Trophoblast cell (in vitro differentiated cells and primary cell): ENCODE results near the gene FMNL2.

Experiments used
- DNase-seq, 2 donors: peaks; one replicate each; pipeline ENCODE4 v3.0.0-alpha.2; 2016
- H2AFZ ChIP-seq: 2 replicates; pipeline ENCODE4 v1.6.1; 2013; ENCODE audit warnings: low read length, moderate library complexity, mild to moderate bottlenecking; ENCODE audit not compliant: insufficient read depth, poor library complexity
- H2AK5ac ChIP-seq: 2 replicates; pipeline ENCODE4 v1.6.1; 2013; ENCODE audit warnings: mild to moderate bottlenecking, low read length
- H2BK120ac ChIP-seq: 2 replicates; pipeline ENCODE4 v1.6.1; 2013; ENCODE audit warnings: low read length, mild to moderate bottlenecking, moderate library complexity; ENCODE audit not compliant: insufficient read depth, poor library complexity
- H2BK12ac ChIP-seq: 2 replicates; pipeline ENCODE4 v1.6.1; 2013; ENCODE audit warnings: mild to moderate bottlenecking, low read length, moderate library complexity
- H2BK5ac ChIP-seq: 2 replicates; pipeline ENCODE4 v1.6.1; 2013; ENCODE audit warnings: low read length, low read depth, moderate library complexity, mild to moderate bottlenecking; ENCODE audit not compliant: poor library complexity
- H3K14ac ChIP-seq: 2 replicates; pipeline ENCODE4 v1.6.1; 2013; ENCODE audit warnings: mild to moderate bottlenecking, low read length
- H3K18ac ChIP-seq: 2 replicates; pipeline ENCODE4 v1.6.1; 2013; ENCODE audit warnings: mild to moderate bottlenecking, low read length
- H3K23ac ChIP-seq: 2 replicates; pipeline ENCODE4 v1.6.1; 2013; ENCODE audit warnings: low read length
- H3K27ac ChIP-seq: 2 replicates; pipeline ENCODE4 v1.5.1; 2013; ENCODE audit warnings: low read depth, mild to moderate bottlenecking, inconsistent platforms, low read length, moderate library complexity
- H3K27me3 ChIP-seq: 2 replicates; pipeline ENCODE4 v1.6.1; 2013; ENCODE audit warnings: inconsistent platforms, mild to moderate bottlenecking, low read length, moderate library complexity; ENCODE audit not compliant: insufficient read depth
- H3K36me3 ChIP-seq, 2 experiments: 1 replicate in 1 of 2; 2 replicates in 1 of 2; pipeline ENCODE4 v1.6.1; 2013; ENCODE audit warnings: low read length in 2 of 2, mild to moderate bottlenecking in 2 of 2, moderate library complexity in 1 of 2; ENCODE audit not compliant: insufficient read depth in 2 of 2, control insufficient read depth in 1 of 2
- H3K4ac ChIP-seq: 2 replicates; pipeline ENCODE4 v1.6.1; 2013; ENCODE audit warnings: low read depth, mild to moderate bottlenecking, low read length, moderate library complexity
- H3K4me1 ChIP-seq, 2 experiments: 1 replicate in 1 of 2; 2 replicates in 1 of 2; pipeline ENCODE4 v1.6.1; 2013; ENCODE audit warnings: low read length in 2 of 2, mild to moderate bottlenecking in 2 of 2, moderate library complexity in 1 of 2; ENCODE audit not compliant: insufficient read depth in 2 of 2, control insufficient read depth in 1 of 2
- H3K4me2 ChIP-seq: 2 replicates; pipeline ENCODE4 v1.6.1; 2013; ENCODE audit warnings: inconsistent platforms, mild to moderate bottlenecking, low read length, moderate library complexity
- H3K4me3 ChIP-seq: 2 replicates; pipeline ENCODE4 v1.5.1; 2013; ENCODE audit warnings: mild to moderate bottlenecking, low read depth, low read length, inconsistent platforms
- H3K79me1 ChIP-seq: one replicate; pipeline ENCODE4 v1.6.1; 2013; ENCODE audit warnings: low read length
- H3K79me2 ChIP-seq: 2 replicates; pipeline ENCODE4 v1.6.1; 2013; ENCODE audit warnings: low read length, mild to moderate bottlenecking; ENCODE audit not compliant: control insufficient read depth, insufficient read depth, poor library complexity
- H3K9ac ChIP-seq: 2 replicates; pipeline ENCODE4 v1.6.1; 2013; ENCODE audit warnings: mild to moderate bottlenecking, low read length
- H3K9me3 ChIP-seq: 2 replicates; pipeline ENCODE4 v1.6.1; 2013; ENCODE audit warnings: low read depth, mild to moderate bottlenecking, control low read depth, inconsistent platforms, low read length; ENCODE audit not compliant: insufficient read depth
- H4K12ac ChIP-seq: 2 replicates; pipeline ENCODE4 v1.6.1; 2013; ENCODE audit warnings: low read depth, mild to moderate bottlenecking, low read length, moderate library complexity
- H4K8ac ChIP-seq: 2 replicates; pipeline ENCODE4 v1.6.1; 2013; ENCODE audit warnings: low read depth, mild to moderate bottlenecking, low read length, moderate library complexity
- H4K91ac ChIP-seq: one replicate; pipeline ENCODE4 v1.6.1; 2013; ENCODE audit warnings: low read depth, mild to moderate bottlenecking, low read length, moderate library complexity
- WGBS: extraction: QIAGEN DNeasy Blood & Tissue Kit; methylation state at CpG from one replicate; pipeline ENCODE4 v1.1.7; 2013; ENCODE audit warnings: missing lambda C conversion rate; ENCODE audit not compliant: insufficient read length, insufficient coverage; ENCODE audit errors: extremely low coverage; 5-methylcytosine and 5-hydroxymethylcytosine counted together

FMNL2 gene

GRCh38 chr2:152309352-152310214 lies 25.4 kb upstream of the FMNL2 start:
- Histone ChIP-seq H3K79me1 (no peaks in the 10 kb centered on the region), H3K36me3 (no peaks in the 10 kb centered on the region), H4K12ac (no peak overlapping the region), H4K91ac (no peak overlapping the region), H3K14ac (no peak overlapping the region), H3K4me2 (no peak overlapping the region), H3K27me3 (no peaks in the 10 kb centered on the region), H2BK120ac (no peak overlapping the region), H3K9ac (no peak overlapping the region), H3K4ac (no peak overlapping the region), H3K9me3 (no peaks in the 10 kb centered on the region), H3K4me3 (no peak overlapping the region), H4K8ac (no peak overlapping the region), H3K27ac (no peak overlapping the region), H2BK12ac (no peak overlapping the region), H2AFZ (no peak overlapping the region), H3K79me2 (no peaks in the 10 kb centered on the region), H2AK5ac (no peak overlapping the region), H3K4me1 (peaks cover 3 to 4% of the 10 kb centered on the region in 2 experiments), H3K23ac (no peak overlapping the region), H2BK5ac (no peak overlapping the region), H3K18ac (no peak overlapping the region)
- WGBS, result no CpG with 5 or more reads among the region's 13 CpGs
- DNase-seq, result no peak

GRCh38 chr2:152319822-152320570 lies 15.0 kb upstream of the FMNL2 start:
- Histone ChIP-seq H2AK5ac (no peak overlapping the region), H3K23ac (no peak overlapping the region), H3K4me1 (peaks cover 5 to 11% of the 10 kb centered on the region in 2 experiments), H3K79me1 (no peaks in the 10 kb centered on the region), H4K8ac (no peak overlapping the region), H4K91ac (no peak overlapping the region), H4K12ac (no peak overlapping the region), H3K14ac (no peak overlapping the region), H3K4me2 (no peak overlapping the region), H2BK5ac (no peak overlapping the region), H3K36me3 (no peaks in the 10 kb centered on the region), H2BK120ac (no peak overlapping the region), H2AFZ (no peak overlapping the region), H3K27me3 (no peaks in the 10 kb centered on the region), H3K9me3 (no peaks in the 10 kb centered on the region), H3K9ac (no peak overlapping the region), H3K18ac (no peak overlapping the region), H3K79me2 (no peaks in the 10 kb centered on the region), H3K27ac (no peak overlapping the region), H3K4ac (no peak overlapping the region), H2BK12ac (no peak overlapping the region), H3K4me3 (no peak overlapping the region)
- peak in 1 of 2 donors; percentile 32 for DNase-seq
- WGBS, result no CpG with 5 or more reads among the region's 3 CpGs

DNA sequence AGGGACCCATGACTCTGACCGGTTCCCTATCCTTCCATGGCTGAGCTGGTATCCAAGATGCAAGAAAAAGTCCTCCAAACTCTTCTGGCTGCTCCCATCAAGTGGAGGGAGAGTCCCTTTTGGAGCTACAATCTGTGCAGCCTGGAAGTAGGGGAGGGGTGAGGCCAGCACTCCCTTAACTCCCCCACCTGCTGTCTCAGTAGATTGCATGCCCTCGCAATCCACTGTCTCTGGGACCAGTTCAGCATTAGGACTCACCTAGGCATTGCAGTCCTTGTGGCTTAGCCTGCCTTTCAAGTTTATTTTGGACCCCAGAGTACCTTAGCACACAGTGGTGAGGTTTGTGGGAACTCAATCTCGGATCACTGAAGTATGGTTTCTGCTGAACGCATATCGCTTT lies 14.2 kb upstream of the FMNL2 start:
- Histone ChIP-seq H3K27ac (no peak overlapping the region), H3K4me1 (peaks cover 5 to 11% of the 10 kb centered on the region in 2 experiments), H3K23ac (no peak overlapping the region), H3K9me3 (no peaks in the 10 kb centered on the region), H4K8ac (no peak overlapping the region), H4K12ac (no peak overlapping the region), H3K4me3 (no peak overlapping the region), H3K79me1 (no peaks in the 10 kb centered on the region), H3K36me3 (no peaks in the 10 kb centered on the region), H2BK12ac (no peak overlapping the region), H2BK5ac (peak overlapping the region; percentile 9), H3K4ac (no peak overlapping the region), H3K18ac (no peak overlapping the region), H4K91ac (no peak overlapping the region), H2BK120ac (no peak overlapping the region), H3K4me2 (no peak overlapping the region), H2AK5ac (no peak overlapping the region), H3K14ac (no peak overlapping the region), H3K9ac (no peak overlapping the region), H2AFZ (no peak overlapping the region), H3K79me2 (no peaks in the 10 kb centered on the region), H3K27me3 (no peaks in the 10 kb centered on the region)
- no CpG with 5 or more reads among the region's 5 CpGs for WGBS
- DNase-seq, result no peak

DNA sequence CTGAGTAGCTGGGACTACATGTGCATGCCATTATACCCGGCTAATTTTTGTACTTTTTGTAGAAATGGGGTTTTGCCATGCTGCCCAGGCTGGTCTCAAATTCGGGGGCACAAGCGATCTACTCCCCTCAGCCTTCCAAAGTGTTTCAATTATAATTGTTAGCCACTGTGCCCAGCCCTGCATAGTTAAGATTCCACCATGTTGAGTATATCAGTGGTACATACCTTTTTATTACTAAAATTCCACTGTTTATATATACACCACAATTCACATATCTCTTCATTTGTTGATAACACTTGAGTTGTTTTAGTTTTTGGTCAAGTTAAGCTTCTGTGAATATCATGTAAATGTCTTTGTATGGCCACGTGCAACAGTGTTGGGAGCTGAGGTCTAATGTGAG lies 12.8 kb upstream of the FMNL2 start:
- Histone ChIP-seq H3K4me3 (no peak overlapping the region), H3K4me1 (peaks cover 5 to 11% of the 10 kb centered on the region in 2 experiments), H2BK5ac (no peak overlapping the region), H3K23ac (no peak overlapping the region), H2BK12ac (no peak overlapping the region), H2AFZ (no peak overlapping the region), H3K18ac (no peak overlapping the region), H3K36me3 (no peaks in the 10 kb centered on the region), H3K14ac (no peak overlapping the region), H3K79me1 (no peaks in the 10 kb centered on the region), H3K79me2 (no peaks in the 10 kb centered on the region), H2AK5ac (no peak overlapping the region), H3K4me2 (no peak overlapping the region), H4K91ac (no peak overlapping the region), H2BK120ac (no peak overlapping the region), H3K27me3 (no peaks in the 10 kb centered on the region), H3K4ac (no peak overlapping the region), H3K9ac (no peak overlapping the region), H4K12ac (no peak overlapping the region), H3K27ac (no peak overlapping the region), H4K8ac (no peak overlapping the region), H3K9me3 (no peaks in the 10 kb centered on the region)
- no peak for DNase-seq
- WGBS, result no CpG with 5 or more reads among the region's 4 CpGs
